Activated T-cell treated with anti-CD3 and anti-CD28 coated beads, Interleukin-2, amount 50 U/mL, for 4 hours (primary cell): ENCODE data around the gene IMPDH1. TPM values are rescaled to one million over a fixed set of nuclear protein-coding genes. Genes with fewer than 3 reads are reported as not detected.
"Not testable (repeated sequence)": the region's sequence is repeated elsewhere in the genome, so short reads cannot be mapped to it uniquely, and the experiment has no call there.

Source experiments
- ATAC-seq, 2 donors: fragments of 200-7000 bp; cut with Tn5 transposase; one replicate each; pipeline ENCODE4 v1.10.0; 2021
- DNase-seq: peaks from one replicate; pipeline ENCODE4 v3.0.0-alpha.2; 2020
- H3K27me3 Mint-ChIP-seq: one replicate; pipeline ENCODE4 v1.8.0; 2021; ENCODE audit warnings: low read depth, mixed read lengths
- H3K36me3 Mint-ChIP-seq: one replicate; pipeline ENCODE4 v1.8.0; 2022; ENCODE audit warnings: mixed read lengths; ENCODE audit not compliant: insufficient read depth
- H3K4me1 Mint-ChIP-seq: one replicate; pipeline ENCODE4 v1.8.0; 2021; ENCODE audit warnings: low read depth, mixed read lengths
- H3K4me3 Mint-ChIP-seq: one replicate; pipeline ENCODE4 v1.8.0; 2021; ENCODE audit warnings: mild to moderate bottlenecking, moderate library complexity, mixed read lengths
- H3K9me3 Mint-ChIP-seq: one replicate; pipeline ENCODE4 v1.8.0; 2021; ENCODE audit warnings: mixed read lengths
- total RNA-seq, 3 donors: library from RNA; stranded (reverse); gene quantifications; one replicate each; pipeline ENCODE4 v1.2.1, GENCODE V29; 2021

IMPDH1 gene
- total RNA-seq, result 100 to 1,000 TPM in 2 of 3 donors, 10 to 100 TPM in 1; 88.4 to 110 (median 109) TPM

DNA sequence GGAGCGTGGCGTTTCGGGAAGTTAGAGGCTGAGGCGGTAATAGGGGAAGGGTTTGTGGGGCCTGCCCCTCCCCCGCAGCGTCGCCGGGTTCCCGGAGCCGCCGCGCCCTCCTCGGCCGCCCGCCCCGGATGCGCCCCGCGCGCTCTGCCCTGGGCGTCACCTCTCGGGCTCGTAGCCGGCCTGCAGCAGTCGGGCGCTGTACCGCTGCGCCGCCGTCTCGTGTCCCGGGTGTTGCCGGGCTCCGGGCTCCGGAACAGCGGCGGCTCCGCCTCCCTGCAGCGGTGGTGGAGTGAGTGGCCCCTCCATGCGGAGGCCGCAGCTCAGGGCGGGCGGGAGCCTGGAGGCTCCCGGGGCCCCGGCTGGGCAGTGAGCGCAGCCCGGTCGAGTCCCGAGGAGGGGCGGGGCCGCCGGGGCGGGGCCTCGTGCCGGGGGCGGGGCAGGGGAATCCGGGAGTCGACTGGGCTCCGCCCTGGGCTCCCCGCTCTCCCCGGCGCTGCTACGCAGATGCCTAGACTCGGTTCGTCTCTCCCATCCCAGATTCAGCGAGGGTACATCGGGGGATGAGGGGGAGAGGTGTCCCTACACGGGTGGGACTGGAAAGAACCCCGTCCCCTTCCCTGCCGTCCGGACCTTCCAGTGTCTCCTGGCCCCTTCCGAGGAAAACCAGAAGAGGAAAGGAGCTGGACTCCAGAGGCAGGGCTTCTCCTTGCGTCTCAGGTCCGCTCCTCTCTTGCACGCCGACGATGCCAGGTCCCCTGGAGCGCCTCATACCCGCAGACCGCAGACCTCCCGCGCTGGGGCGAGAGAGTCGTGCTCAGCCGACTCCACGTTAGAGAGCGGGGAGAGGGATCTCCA lies at the start of gene IMPDH1:
Gene IMPDH1 (minus strand): TSS at position 387 of the 855 bp plus-strand sequence. CDS start 81 bp downstream, at position 306.
- H3K4me3 Mint-ChIP-seq, result peak within 1 kb of the TSS; percentile 86
- no peaks in the 10 kb centered on the region for H3K27me3 Mint-ChIP-seq
- H3K9me3 Mint-ChIP-seq, result no peaks in the 10 kb centered on the region
- peak; percentile 84 for DNase-seq
- H3K4me1 Mint-ChIP-seq, result peaks cover 27% of the 10 kb centered on the region
- peak; percentile 84 for ATAC-seq
- H3K36me3 Mint-ChIP-seq, result no peaks in the 10 kb centered on the region

DNA sequence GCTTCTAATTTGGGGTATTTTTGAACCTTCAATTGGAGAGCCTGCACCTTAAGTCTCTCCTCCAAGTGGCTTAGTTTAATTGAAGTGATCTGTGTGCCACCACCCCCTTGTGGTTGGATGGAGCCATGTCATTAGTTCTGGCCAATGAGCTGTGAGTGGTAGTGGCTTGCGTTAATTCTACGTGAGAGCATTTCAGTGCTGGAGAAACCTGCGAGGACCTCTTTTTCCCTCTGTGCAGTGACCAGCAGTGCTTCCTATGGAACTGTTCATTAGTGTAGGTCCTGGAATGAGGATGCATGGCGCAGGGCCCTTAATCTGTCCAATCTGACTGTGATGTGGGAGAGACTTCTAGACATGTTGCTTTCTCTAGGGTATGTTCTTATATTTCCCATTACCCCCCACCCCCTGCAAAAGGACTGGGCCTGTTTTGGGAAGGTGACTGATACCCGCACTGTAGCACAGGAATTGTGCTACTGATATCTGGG lies 49.7 kb upstream of the IMPDH1 start:
- ATAC-seq, result peak; percentile 24 to 37
- DNase-seq, result peak; percentile 59
- Mint-ChIP-seq H3K4me1 (peaks cover 36% of the 10 kb centered on the region), H3K4me3 (peak overlapping the region; percentile 27), H3K36me3 (peaks cover 8% of the 10 kb centered on the region), H3K9me3 (no peaks in the 10 kb centered on the region), H3K27me3 (no peaks in the 10 kb centered on the region)

DNA sequence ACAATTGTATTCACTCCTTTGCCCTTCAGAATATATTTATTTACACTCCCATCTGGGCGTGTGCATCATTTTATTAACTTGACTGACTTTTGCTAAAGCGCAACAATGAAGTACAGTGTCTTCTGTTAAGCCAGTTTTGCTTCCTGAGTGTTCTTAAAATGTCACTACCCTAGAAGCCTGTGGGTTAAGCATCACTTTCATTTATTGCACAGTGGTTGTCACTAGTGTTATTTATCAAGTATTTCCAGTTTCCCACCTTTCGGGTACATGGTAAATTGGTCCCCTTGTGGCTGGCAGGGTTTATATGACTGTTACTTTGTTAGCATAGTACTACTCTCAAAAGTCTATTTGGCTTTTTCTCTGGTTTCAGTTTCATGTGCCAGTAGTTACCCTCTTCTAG lies 49.2 kb upstream of the IMPDH1 start:
- ATAC-seq (peak; percentile 56 to 57), DNase-seq (no peak)
- Mint-ChIP-seq H3K4me1 (peaks cover 38% of the 10 kb centered on the region), H3K27me3 (no peaks in the 10 kb centered on the region), H3K9me3 (no peaks in the 10 kb centered on the region), H3K36me3 (peaks cover 7% of the 10 kb centered on the region), H3K4me3 (peak overlapping the region; percentile 58)

DNA sequence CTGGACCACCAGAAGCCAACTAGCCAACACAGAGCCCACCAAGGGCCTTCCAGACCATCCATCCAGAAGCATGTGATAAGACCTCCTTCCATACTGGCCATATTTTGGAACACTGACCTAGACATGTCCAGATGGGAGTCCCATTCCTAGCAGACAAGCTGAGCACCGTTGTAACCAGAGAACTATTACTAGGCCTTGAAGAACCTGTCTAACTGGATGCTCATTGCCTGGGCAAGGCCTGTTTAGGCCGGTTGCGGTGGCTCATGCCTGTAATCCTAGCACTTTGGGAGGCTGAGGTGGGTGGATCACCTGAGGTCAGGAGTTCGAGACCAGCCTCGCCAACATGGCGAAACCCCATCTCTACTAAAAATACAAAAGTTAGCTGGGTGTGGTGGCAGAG lies 47.6 kb upstream of the IMPDH1 start:
- ATAC-seq, H3K36me3 Mint-ChIP-seq, H3K27me3 Mint-ChIP-seq, DNase-seq, H3K9me3 Mint-ChIP-seq: not testable (repeated sequence)
- peaks cover 38% of the 10 kb centered on the region for H3K4me1 Mint-ChIP-seq
- H3K4me3 Mint-ChIP-seq, result peak overlapping the region; percentile 93

DNA sequence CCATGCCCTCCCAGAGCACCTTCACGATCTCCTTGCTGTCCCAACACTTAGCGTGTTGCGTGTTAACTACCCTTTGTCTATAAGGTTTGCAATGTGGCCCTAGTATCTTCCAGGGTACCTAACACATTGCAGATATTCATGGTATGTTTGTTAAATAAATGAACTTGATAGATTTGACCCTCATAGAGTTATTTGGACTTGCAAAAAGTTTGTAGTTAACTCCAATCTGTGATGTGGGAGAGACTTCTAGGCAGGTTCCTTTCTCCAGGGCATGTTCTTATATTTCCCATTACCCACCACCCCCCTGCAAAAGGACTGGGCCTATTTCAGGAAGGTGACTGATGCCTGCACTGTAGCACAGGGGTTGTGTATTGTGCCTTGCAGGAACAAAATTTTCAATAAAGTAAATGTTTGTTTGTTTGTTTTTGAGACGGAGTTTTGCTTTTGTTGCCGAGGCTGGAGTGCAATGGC lies 46.5 kb upstream of the IMPDH1 start:
- Mint-ChIP-seq H3K4me1 (peaks cover 48% of the 10 kb centered on the region), H3K4me3 (peak overlapping the region; percentile 93), H3K9me3 (no peaks in the 10 kb centered on the region), H3K36me3 (peaks cover 5% of the 10 kb centered on the region), H3K27me3 (no peaks in the 10 kb centered on the region)
- peak; percentile 4 to 6 for ATAC-seq
- DNase-seq, result no peak

DNA sequence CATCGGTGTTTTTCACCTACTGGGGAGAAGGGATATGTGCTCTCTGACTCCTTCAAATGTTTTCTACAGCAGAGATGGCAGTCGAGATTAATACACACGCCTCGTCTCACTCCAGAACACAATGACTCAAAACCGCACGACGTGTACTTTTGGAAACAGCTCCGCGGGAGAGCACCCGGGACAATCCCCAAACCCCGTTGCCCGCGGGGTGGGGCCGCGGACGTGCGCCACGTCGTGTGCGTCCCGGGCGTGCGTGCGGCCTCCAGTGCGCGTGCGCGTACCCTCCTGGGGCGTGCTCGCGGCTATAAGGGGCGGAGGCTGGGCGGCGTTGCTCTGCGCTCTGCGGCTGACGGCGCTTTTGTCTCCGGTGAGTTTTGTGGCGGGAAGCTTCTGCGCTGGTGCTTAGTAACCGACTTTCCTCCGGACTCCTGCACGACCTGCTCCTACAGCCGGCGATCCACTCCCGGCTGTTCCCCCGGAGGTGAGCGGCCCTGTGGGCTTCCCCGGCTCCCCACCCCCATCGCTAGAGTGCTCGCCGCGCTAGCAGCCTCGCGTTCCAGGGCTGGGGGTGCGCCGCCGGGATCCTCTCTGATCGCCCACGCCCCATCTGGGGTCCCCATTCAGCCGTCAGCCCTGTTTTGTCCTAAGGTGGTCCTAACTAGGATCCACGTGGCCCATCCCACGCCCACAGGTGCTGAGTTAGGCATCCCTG lies 45.9 kb upstream of the IMPDH1 start, which contains the start of gene HILPDA:
Gene HILPDA (plus strand): TSS at position 336 of the 712 bp plus-strand sequence. CDS start 1,391 bp downstream, outside the sequence.
- Mint-ChIP-seq H3K4me3 (peak within 1 kb of the TSS; percentile 93), H3K4me1 (peaks cover 48% of the 10 kb centered on the region), H3K27me3 (no peaks in the 10 kb centered on the region), H3K36me3 (peaks cover 5% of the 10 kb centered on the region), H3K9me3 (no peaks in the 10 kb centered on the region)
- ATAC-seq (peak; percentile 83 to 88), DNase-seq (peak; percentile 92)

DNA sequence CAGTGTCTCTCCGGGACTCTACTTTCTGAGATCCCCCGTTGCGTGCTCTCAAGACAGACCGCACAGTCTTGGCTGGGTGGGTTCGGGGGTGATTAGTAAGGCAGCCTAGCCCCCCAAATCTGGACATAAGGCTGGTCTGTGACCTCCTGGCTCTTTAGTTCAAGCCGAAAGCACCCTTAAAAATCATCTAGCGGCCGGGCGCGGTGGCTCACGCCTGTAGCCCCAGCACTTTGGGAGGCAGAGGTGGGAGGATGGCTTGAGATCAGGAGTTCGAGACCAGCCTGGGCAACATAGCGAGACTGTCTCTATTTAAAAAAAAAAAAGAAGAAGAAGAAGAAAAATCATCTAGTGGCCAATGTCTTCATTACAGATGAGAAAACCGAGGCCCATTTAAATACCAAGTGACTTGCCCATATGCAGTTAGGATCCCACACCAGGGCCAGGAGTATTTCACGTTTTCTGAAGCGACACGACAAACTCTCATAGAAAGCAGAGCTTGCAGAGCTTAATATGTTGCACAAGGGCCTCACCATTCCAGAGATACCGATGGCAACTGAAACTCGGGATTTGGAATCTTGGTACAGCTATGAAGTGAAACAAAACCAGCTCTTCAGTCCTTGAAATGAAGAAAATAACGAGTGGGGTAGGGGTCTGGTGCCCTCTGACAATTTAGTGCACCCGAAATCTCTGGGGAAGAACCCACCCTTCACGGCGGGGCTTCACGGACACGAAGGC lies 45.2 kb upstream of the IMPDH1 start:
- Mint-ChIP-seq H3K27me3 (no peaks in the 10 kb centered on the region), H3K9me3 (no peaks in the 10 kb centered on the region), H3K4me3 (peak overlapping the region; percentile 93), H3K4me1 (peaks cover 52% of the 10 kb centered on the region), H3K36me3 (peaks cover 5% of the 10 kb centered on the region)
- ATAC-seq (no peak), DNase-seq (no peak)

DNA sequence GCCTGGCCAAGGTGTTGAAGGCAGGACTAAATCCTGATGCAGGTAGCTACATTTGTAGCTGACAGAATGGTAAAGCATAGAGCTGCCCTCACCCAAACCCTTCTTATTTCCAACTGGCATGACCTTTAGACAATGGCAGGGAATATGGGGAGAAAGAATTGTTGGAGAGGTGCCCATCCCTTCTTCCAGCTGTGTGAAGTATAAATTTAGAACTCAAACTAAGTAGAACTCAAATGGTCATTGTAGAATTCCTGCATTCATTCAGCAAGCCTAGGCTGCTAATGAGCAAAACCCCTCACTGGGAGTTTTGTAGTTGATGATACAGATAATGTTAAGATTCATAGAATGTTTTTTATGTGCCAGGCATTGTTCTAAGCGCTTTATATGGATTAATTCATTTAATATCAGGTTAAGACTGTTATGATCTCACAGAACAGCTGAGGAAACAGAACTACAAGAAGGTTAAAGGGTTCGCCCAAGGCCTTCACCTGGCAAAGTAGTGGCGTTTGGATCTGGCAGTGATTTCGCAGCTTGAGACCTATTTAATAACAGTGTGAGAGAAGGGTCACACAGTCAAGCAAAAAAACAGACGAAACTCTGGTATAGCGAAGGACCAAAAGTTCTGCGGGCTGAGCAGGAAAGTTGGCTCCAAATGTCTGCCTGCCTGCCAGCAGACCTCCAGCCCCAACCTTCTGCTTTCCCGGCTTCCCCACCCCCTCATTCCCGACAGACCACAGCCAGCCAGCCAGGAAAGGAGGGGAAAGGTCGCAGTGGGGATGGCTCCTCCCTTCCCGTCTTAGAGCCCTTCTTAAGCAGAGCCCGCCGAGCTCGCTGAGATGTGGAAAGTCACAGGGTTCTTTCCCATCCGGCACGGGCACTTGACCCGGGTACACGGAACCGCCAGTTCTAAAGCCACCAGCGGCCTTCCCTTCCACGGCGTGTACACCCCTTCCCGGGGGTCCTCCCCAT lies 44.3 kb upstream of the IMPDH1 start:
- ATAC-seq (no peak), DNase-seq (no peak)
- Mint-ChIP-seq H3K4me3 (peak overlapping the region; percentile 33), H3K9me3 (no peaks in the 10 kb centered on the region), H3K4me1 (peaks cover 44% of the 10 kb centered on the region), H3K36me3 (peaks cover 5% of the 10 kb centered on the region), H3K27me3 (no peaks in the 10 kb centered on the region)

DNA sequence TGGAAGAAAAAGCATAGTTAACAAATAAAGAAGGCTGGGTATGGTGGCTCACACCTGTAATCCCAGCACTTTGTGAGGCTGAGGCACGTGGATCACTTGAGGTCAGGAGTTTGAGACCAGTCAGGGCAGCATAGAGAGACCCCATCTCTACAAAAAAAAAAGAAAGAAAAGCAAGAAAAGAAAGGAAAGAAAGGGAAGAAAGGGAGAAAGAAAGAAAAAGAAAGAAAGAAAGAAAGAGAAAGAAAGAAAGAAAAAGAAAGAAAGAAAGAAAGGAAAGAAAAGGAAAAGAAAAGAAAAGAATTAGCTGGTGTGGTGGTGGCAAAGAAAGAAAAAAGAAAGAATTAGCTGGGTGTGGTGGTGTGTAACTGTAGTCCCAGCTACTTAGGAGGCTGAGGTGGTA lies 42.8 kb upstream of the IMPDH1 start:
- ATAC-seq, result no peak
- H3K27me3 Mint-ChIP-seq, result no peaks in the 10 kb centered on the region
- no peak overlapping the region for H3K4me3 Mint-ChIP-seq
- DNase-seq, result no peak
- peaks cover 32% of the 10 kb centered on the region for H3K4me1 Mint-ChIP-seq
- H3K36me3 Mint-ChIP-seq, result no peaks in the 10 kb centered on the region
- no peaks in the 10 kb centered on the region for H3K9me3 Mint-ChIP-seq

DNA sequence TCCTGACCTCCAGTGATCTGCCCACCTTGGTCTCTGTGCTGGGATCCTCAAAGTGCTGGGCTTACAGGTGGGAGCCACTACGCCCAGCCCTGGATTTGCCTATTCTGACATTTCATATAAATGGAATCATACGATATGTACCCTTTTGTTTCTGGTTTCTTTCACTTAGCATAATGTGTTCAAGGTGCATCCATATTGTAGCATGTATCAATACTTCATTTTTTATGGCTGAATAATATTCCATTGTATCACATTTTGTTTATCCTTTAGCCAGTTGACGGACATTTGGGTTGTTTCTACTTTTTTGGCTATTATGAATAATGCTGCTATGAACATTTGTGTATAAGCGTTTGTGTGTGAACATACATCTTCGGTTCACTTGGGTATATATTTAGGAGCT lies 41.1 kb upstream of the IMPDH1 start:
- H3K9me3 Mint-ChIP-seq, result no peaks in the 10 kb centered on the region
- no peaks in the 10 kb centered on the region for H3K27me3 Mint-ChIP-seq
- no peaks in the 10 kb centered on the region for H3K36me3 Mint-ChIP-seq
- no peak overlapping the region for H3K4me3 Mint-ChIP-seq
- no peak for DNase-seq
- peaks cover 24% of the 10 kb centered on the region for H3K4me1 Mint-ChIP-seq
- no peak for ATAC-seq

DNA sequence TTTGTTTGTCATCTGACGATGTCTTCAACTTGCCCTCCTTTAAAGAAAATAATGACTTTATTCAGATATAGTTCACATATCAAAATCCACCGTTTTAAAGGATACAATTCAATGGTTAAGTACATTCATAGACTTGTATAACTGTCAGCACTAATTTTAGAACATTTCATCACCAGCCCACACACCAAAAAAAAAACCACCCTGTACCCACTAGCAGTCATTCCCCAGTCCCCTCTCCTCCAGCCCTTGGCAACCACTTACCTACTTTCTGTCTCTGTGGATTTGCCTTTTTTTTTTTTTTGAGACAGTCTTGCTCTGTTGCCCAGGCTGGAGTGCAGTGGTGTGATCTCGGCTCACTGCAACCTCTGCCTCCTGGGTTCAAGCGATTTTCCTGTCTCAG lies 40.6 kb upstream of the IMPDH1 start:
- no peaks in the 10 kb centered on the region for H3K9me3 Mint-ChIP-seq
- DNase-seq (no peak), ATAC-seq (peak in 1 of 2 donors; percentile 27)
- no peak overlapping the region for H3K4me3 Mint-ChIP-seq
- H3K36me3 Mint-ChIP-seq, result no peaks in the 10 kb centered on the region
- peaks cover 24% of the 10 kb centered on the region for H3K4me1 Mint-ChIP-seq
- H3K27me3 Mint-ChIP-seq, result no peaks in the 10 kb centered on the region

DNA sequence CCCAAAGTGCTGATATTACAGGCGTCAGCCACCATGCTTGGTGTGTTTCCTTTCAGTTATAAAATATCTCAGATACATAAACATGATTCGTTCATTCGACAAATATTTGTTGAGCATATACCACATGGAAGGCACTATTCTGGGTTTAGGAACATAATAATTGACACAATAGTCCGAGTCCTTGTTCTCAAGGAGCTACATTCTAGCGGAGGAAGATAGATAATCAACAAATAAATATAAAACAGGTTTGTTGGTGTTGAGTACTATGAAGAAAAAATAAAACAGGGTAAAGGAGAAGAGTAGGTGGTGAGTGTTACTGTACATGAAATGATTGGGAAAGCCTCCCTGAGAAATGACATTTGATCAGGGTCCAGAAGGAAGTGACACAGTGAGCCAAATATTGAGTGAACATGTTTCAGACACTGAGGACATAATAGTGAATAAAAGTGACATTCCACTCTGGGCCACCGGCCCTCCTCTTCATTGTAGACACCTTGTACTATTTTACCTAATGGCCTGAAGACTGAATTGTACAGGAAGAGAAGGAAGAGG lies 39.0 kb upstream of the IMPDH1 start:
- peaks cover 15% of the 10 kb centered on the region for H3K4me1 Mint-ChIP-seq

More for the DNA sequence above, 39.0 kb upstream of the IMPDH1 start:
- DNase-seq (no peak), ATAC-seq (no peak)
- Mint-ChIP-seq H3K9me3 (no peaks in the 10 kb centered on the region), H3K27me3 (no peaks in the 10 kb centered on the region), H3K4me3 (no peak overlapping the region), H3K36me3 (no peaks in the 10 kb centered on the region)
